OCI-LY1 (cell line): ENCODE measurements around the gene TGFBR1.

Experiments
- CTCF ChIP-seq: fragments of 200-600 bp; sonication (generic), shearing (Covaris generic); IDR thresholded peaks from 2 replicates; pipeline ENCODE4 v1.5.1; 2017; ENCODE audit warnings: mild to moderate bottlenecking, antibody characterized with exemption, low read length, moderate library complexity, mixed read lengths
- EZH2 ChIP-seq: fragments of 200-600 bp; sonication (generic), shearing (Covaris generic); IDR thresholded peaks from 2 replicates; pipeline ENCODE4 v1.8.0; 2017; ENCODE audit warnings: borderline replicate concordance, mixed run types, mild to moderate bottlenecking, antibody characterized with exemption, low read length, moderate library complexity, mixed read lengths

DNA sequence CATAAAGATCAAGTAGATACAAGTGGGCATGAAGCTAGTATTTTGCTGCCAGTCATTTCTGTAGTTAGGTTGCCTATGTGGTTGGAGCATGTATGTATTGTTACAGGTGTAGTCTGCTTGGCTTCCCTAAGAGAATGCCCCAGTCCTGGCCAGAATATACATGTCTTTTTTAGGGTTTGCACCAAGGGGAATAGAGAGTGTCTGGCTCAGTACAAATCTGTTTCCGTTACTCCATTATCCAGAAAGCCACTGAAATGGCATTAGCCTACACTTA is 23.2 kb downstream of the TGFBR1 start:
- TF ChIP-seq CTCF (no peak), EZH2 (no peak)
